Measurements from ENCODE around the gene GPC6. TPM values are rescaled to one million over a fixed set of nuclear protein-coding genes. Genes with fewer than 3 reads are reported as not detected.
"Not testable (repeated sequence)": the region's sequence is repeated elsewhere in the genome, so short reads cannot be mapped to it uniquely, and the experiment has no call there.

Gene GPC6
- total RNA-seq, 2 donors from 2014 or later = 3.4 to 5.3 TPM

DNA sequence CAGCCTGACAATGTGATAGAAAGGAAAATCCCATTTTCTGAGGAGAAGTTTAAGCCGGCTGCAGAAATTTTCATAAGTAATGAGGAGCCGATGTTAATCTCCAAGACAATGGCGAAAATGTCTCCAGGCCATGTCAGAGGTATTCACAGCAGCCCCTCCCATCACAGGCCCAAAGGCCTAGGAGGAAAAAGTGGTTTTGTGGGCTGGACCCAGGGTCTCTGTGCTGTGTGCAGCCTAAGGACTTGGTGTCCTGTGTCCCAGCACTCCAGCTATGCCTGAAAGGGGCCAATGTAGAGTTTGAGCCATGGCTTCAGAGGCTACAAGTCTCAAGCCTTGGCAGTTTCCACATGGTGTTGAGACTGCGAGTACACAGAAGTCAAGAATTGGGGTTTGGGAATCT is 32.9 kb upstream of the GPC6 start:
- H3K9me3 ChIP-seq = no peaks in the 10 kb centered on the region
- no peak for DNase-seq (ENCODE audit: low spot score)
- H3K4me3 ChIP-seq = no peak overlapping the region
- H3K27me3 ChIP-seq (replicated peaks; ENCODE audit: insufficient read depth) = no peaks in the 10 kb centered on the region
- WGBS = 96% methylated on average over 4 of the region's 4 CpGs
- no peaks in the 10 kb centered on the region for H3K36me3 ChIP-seq
- intact Hi-C loops (cut with DNase I) = no loop called here
- TF ChIP-seq, protein P1, sequence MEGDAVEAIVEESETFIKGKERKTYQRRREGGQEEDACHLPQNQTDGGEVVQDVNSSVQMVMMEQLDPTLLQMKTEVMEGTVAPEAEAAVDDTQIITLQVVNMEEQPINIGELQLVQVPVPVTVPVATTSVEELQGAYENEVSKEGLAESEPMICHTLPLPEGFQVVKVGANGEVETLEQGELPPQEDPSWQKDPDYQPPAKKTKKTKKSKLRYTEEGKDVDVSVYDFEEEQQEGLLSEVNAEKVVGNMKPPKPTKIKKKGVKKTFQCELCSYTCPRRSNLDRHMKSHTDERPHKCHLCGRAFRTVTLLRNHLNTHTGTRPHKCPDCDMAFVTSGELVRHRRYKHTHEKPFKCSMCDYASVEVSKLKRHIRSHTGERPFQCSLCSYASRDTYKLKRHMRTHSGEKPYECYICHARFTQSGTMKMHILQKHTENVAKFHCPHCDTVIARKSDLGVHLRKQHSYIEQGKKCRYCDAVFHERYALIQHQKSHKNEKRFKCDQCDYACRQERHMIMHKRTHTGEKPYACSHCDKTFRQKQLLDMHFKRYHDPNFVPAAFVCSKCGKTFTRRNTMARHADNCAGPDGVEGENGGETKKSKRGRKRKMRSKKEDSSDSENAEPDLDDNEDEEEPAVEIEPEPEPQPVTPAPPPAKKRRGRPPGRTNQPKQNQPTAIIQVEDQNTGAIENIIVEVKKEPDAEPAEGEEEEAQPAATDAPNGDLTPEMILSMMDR (IDR thresholded peaks at IDR 0.05) = no peak
- TF ChIP-seq POLR2AphosphoS5 (IDR thresholded peaks at IDR 0.05) (no peak), POLR2A (IDR thresholded peaks at IDR 0.05) (no peak)
- no peaks in the 10 kb centered on the region for H3K4me1 ChIP-seq (replicated peaks)
- no peak overlapping the region for H3K27ac ChIP-seq

GRCh38 chr13:93199856-93200255 is 26.8 kb upstream of the GPC6 start:
- Histone ChIP-seq H3K9me3 (no peaks in the 10 kb centered on the region), H3K36me3 (no peaks in the 10 kb centered on the region), H3K27me3 (replicated peaks; ENCODE audit: insufficient read depth) (no peaks in the 10 kb centered on the region), H3K27ac (no peak overlapping the region), H3K4me3 (no peak overlapping the region), H3K4me1 (replicated peaks) (no peaks in the 10 kb centered on the region)
- TF ChIP-seq, protein P1 (IDR thresholded peaks at IDR 0.05) = no peak
- no peak for TF ChIP-seq POLR2A (IDR thresholded peaks at IDR 0.05)
- TF ChIP-seq POLR2AphosphoS5 (IDR thresholded peaks at IDR 0.05) = no peak
- no peak for DNase-seq (ENCODE audit: low spot score)
- intact Hi-C loops (cut with DNase I) = no loop called here
- 94% methylated on average over 1 of the region's 1 CpG for WGBS

DNA sequence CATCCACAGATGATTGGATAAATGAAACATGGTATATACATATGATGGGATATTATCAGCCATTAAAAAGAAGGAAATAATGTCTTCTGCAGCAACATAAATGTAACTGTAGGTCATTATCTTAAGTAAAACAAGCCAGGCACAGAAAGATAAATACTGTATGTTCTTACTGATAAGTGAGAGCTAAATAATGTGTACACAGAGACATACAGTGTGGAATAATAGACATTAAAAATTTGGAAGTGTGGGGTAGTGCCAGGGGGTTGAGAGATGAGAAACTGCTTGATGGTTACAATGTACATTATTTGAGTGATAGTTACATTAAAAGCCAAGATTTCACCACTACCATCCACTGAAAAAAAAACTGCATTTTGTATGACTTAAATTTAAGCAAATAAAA is 26.0 kb upstream of the GPC6 start:
- intact Hi-C loops (cut with DNase I) = no loop called here
- TF ChIP-seq, protein P1 (IDR thresholded peaks at IDR 0.05) = no peak
- TF ChIP-seq POLR2A (IDR thresholded peaks at IDR 0.05) = no peak
- no peak for TF ChIP-seq POLR2AphosphoS5 (IDR thresholded peaks at IDR 0.05)
- H3K36me3 ChIP-seq = no peaks in the 10 kb centered on the region
- no peak overlapping the region for H3K27ac ChIP-seq
- H3K4me3 ChIP-seq = no peak overlapping the region
- H3K9me3 ChIP-seq = no peaks in the 10 kb centered on the region
- no peaks in the 10 kb centered on the region for H3K4me1 ChIP-seq (replicated peaks)
- no peaks in the 10 kb centered on the region for H3K27me3 ChIP-seq (replicated peaks; ENCODE audit: insufficient read depth)
- DNase-seq (ENCODE audit: low spot score) = no peak

DNA sequence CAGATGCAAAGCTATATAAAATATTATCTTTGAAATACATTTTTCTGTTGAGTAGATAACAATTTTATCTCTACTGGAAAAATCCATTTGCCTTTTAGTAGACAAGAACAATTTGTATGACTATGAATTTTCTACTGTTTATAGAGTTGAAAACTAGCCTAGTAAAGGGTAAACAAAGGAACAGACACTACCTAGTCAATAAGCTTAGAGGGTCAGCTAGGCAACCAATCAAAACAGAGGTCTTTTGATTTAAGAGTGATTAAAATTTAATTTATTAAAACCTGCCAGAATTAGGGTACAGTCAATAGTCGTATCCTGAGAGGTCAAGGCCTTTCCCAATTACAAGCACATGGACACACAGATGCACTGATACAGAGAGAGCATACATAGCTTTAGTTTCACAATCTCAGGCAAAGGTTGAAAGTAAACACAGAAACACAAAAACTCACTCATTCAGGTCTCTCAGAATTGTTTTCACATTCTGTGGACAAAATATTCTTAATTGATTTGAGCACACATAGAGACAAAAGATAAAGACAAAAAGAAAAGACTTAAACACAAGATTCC is 24.5 kb upstream of the GPC6 start:
- Histone ChIP-seq H3K27me3 (replicated peaks; ENCODE audit: insufficient read depth) (no peaks in the 10 kb centered on the region), H3K27ac (no peak overlapping the region), H3K4me3 (no peak overlapping the region), H3K36me3 (no peaks in the 10 kb centered on the region), H3K9me3 (no peaks in the 10 kb centered on the region), H3K4me1 (replicated peaks) (no peaks in the 10 kb centered on the region)
- TF ChIP-seq POLR2A (IDR thresholded peaks at IDR 0.05) = no peak
- TF ChIP-seq, protein P1 (IDR thresholded peaks at IDR 0.05) = no peak
- DNase-seq (ENCODE audit: low spot score) = no peak
- intact Hi-C loops (cut with DNase I) = no loop called here
- WGBS = 33% methylated on average over 1 of the region's 1 CpG

DNA sequence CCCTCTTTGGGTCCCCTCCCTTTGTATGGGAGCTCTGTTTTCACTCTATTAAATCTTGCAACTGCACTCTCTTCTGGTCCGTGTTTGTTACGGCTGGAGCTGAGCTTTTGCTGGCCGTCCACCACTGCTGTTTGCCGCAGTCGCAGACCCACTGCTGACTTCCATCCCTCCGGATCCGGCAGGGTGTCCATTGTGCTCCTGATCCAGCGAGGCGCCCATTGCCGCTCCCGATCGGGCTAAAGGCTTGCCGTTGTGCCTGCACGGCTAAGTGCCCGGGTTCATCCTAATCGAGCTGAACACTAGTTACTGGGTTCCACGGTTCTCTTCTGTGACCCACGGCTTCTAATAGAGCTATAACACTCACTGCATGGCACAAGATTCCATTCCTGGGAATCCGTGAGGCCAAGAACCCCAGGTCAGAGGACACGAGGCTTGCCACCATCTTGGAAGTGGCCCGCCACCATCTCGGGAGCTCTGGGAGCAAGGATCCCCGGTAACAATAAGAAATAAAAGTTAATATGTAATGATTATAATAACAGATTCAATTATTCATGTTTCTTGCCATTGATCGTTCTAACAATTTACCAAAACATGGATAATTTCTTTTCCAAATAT is 19.7 kb upstream of the GPC6 start:
- intact Hi-C loops (cut with DNase I); H3K36me3 ChIP-seq; DNase-seq (ENCODE audit: low spot score); H3K4me3 ChIP-seq; H3K27me3 ChIP-seq (replicated peaks; ENCODE audit: insufficient read depth); H3K9me3 ChIP-seq; H3K27ac ChIP-seq; H3K4me1 ChIP-seq (replicated peaks): not testable (repeated sequence)
- 91% methylated on average over 24 of the region's 24 CpGs for WGBS
